ENCODE data around the gene ZBTB42.

The ZBTB42 gene

DNA sequence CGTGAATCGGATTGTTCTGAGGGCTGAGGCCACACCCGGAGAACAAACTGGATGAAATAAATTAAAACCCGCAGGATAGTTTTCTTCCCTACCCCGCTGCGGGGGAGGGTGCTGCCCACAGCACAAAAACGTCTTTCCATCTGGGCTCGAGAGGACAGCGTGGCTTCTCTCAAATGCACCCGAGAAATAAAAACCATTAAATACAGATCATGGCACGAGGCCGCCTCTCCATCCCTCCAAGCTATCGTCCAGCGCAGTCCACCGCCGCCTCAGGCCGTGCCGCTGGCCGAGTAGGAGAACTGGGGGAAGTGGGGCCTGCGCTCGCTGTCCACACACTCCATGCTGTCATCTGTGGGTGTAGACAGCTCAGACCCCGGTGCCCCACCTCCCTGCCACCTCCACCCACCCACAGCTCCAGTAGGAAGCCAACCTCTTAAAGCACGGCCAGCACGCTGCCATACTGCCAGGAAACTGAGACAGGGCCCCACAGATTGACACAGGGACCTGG is 30.8 kb upstream of the ZBTB42 start:
- no peak for DNase-seq

DNA sequence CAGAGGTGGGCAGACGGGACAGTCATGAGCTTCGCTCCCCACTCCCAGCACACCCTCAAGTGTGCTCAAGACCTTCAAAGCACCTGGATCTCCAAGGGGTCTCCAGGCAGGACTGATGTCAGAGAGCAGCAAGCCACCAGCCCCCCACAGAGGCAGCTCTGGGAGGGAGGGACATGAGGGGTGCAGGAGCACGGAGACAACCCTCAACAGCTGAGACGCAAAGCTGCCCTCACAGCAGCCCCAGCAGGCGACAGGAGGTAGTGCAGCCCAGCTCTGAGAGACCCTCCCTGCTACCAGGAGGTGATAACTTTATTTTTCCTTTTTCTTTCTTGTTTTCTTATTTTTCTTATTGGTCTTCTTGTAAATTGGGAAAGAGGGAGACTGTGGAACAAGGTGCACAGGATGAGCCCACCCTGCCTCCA is 30.0 kb upstream of the ZBTB42 start:
- DNase-seq: no peak

DNA sequence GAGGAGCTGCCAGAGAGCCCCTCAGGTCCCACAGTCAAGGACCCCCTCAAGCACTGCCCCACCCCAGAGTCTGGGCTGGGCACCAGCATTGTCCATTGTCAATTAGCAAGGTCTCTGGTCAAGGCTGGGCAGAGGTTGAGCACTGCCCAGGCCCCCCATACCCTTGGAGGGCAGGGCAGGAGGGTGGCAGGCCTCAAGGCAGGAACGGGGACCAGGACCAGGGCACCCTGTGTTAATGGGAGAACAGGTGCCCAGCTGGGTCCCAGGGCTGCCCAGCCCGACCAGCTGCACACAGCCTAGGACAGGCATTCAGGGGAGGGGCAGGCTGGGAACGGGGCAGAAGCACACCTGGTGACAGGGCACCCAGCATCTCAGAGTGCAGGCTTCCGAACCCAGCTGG is 29.5 kb upstream of the ZBTB42 start:
- DNase-seq: no peak

DNA sequence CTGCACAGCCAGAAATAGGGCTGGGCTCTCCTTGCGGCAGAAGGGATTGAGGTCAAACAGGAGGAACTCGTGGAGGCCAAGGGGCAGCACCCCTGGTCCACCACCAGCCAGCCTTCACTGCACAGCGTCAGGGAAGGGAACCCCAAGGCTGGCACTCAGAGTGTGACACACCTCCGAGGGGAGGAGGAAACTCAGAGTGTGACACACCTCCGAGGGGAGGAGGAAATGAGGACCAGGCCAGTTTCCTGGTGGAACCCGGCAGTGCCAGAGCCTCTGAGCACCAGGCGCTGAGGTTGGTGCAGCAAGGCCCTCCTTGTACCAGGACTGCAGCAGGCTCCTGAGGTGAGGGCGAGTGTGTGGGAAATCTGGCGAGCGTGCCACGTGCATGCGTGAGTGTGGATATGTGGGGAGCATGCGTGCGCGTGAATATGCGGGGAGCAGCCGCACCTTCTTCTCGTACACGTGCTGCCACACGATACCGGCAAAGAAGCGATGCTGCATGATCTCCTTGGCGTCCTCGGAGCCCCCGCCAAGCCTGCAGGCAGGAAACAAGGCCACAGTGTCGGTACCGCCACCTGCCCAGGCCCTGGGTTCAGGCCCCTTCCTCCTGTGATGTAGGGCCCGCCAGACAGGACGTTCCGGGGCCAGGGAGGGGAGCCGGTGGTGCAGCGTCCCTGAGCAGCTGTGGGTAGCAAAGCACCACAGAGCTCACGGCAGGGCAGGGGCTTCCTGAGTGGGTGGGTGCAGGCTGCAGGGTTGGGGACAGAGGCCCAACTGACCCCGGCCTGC is 28.8 kb upstream of the ZBTB42 start:
- DNase-seq: no peak

DNA sequence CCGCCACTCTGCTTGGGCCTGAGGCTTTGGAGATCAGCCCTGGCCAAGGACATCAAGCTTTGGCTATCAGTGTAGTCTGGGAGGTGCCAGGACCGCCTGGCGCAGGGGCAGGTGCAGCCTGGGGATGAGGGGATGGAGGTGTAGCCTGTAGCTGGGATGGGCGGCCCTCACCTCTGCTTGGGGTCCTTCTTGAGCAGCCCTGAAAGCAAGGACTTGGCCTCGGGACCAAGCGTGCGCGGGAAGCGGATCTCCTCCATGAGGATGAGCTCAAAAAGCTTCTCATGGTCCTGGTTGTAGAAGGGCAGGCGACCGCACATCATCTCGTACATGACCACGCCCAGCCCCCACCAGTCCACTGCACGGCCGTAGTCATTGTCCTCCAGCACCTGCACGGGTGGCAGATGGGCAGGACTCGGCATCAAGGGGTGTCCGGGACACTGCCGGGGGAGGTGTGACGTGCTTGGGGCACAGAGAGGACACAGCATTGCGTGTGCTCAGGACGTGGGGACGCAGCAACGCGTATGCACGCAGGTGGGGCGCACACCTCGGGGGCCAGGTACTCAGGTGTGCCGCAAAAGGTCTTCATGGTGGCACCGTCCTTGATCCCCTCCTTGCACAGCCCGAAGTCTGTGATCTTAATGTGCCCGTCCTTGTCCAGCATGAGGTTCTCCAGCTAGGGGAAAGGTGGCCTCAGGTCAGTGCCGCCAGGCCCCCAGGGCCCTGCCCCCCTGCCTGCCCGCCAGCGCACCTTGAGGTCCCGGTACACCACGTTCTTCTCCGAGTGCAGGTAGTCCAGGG is 28.0 kb upstream of the ZBTB42 start:
- no peak for DNase-seq

DNA sequence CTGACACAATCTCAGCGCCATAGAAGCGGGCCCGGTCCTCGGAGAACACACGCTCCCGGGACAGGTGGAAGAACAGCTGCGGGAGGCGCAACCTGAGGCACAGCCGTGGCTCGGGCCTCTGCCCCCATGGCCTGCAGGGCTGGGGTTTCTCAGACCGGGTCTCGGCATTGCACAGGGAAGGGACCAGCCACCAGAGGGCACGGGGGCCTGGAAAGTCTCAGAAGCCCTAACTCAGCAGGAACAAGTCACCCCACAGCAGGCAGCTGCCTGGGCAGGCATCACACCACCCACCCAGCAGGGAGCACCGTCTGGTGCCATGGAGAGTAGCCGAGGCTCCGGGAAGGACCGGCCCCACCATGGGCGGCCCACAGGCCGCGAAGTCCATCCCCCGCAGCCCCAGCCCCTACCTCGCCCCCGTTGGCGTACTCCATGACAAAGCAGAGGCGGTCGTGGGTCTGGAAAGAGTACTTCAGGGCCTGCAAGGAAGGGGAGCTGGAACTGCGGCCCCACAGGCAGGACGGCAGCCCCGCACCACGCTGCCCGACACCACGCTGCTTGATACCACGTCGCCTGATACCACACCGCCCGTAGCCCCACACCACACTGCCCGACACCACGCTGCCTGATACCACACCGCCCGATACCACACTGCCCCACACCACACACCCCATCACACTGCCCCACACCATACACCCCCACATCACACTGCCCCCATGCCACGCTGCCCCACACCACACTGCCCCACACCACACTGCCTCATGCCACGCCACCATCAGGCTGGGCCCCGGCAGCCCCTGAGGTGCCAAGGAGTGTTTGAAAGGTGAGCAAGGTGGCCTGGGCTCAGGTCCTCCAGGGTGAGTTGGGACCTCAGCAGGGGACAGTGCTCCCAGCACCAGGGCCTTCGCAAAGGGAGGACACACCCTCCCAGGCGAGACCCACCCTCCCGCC is 27.1 kb upstream of the ZBTB42 start:
- DNase-seq: no peak

DNA sequence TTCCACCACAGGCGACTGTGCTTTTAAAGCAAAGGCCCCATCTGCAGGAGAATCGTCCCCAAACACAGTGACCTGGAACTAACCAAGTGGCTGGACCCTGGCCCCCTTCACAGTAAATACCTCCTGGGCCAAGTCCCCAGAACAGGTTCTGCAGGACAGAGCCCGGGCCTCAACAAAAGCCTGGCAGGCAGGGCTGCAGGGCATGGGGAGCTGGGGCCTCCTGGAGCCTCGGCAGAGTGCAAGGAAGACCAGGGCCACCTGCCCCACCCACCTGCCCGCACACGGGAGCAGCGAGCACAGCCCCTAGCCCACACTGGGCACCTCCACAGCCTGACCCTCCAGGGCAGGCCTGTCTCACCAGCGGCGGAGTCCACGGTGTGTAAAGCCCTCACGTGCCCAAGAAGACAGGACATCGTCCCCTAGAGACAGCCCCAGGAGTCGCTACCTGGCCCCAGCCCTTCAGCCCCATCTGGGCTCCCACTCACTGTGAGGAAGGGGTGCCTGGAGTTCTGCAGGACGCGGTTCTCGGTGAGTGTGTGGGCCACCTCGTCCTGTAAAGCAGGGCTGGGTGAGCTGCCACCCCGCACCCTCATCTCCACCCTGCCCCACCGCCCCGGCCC is 26.3 kb upstream of the ZBTB42 start:
- DNase-seq: no peak

DNA sequence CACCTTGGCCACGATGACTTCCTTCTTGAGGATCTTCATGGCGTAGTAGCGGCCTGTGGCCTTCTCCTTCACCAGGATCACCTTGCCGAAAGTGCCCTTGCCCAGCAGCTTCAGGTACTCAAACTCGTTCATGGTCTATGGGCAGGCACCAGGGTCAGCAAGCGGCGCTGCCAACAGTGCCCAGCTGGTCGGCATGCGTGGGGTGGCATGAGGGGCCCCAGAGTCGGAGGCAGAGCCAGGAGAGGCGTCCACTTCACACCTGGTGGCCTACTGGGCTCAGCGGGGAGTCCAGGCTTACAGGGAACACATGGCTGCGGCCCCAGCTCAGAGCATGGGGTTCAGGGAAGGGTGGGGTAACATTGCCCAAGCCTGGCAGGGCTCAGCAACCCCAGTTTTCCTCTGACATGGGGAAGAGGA is 25.8 kb upstream of the ZBTB42 start:
- no peak for DNase-seq

DNA sequence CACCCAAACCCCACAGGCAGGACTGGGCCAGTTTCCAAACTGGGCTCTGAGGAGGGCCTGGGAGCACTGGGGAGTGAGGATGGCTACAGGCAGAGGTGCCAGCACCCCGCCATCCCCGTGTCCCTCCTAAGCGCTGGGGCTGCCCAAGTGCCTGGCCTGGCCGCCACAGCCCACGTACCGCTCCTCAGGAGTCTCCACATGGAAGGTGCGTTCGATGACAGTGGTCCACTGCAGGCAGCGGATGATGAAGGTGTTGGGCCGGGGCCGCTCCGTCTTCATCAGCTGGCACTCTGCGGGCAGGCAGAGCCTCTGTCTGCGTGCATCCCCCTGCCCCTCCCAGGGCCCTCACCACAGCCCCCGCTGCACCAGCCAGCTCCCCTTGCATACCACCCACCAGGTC is 24.4 kb upstream of the ZBTB42 start:
- DNase-seq: no peak

DNA sequence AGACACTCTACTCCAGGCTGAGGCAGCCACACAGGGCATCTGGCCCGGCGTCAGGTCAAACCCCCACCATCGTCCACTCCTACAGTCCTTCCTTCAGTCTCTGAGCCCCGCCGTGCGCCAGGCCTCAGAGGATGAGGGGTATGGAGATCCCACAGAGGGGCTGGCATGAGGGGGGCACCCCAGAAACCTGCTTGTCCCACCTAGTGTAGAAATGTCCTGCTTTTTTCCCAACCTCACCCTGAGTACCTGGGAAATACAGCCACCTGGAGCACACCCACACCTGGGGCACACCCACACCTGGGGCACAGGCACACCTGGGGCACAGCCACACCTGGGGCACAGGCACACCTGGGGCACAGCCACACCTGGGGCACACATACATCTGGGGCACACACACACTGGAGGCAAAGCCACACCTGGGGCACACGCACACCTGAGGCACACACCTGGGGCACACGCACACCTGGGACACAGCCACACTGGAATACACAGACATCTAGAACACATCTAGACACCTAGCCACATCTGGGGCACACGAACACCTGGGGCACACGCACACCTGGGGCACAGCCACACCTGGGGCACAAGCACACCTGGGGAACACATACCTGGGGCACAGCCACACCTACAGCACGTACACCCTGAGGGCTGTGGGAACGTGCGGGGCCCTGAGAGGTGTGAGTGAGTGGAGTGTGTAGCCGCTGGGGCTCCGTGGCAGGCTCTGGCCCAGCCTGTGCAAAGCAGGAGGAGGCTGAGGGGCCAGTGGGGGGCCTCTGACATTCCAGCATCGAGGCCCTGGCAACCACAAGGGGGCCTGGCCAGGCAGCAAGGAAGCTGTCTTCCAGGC is 23.7 kb upstream of the ZBTB42 start:
- no peak for DNase-seq

DNA sequence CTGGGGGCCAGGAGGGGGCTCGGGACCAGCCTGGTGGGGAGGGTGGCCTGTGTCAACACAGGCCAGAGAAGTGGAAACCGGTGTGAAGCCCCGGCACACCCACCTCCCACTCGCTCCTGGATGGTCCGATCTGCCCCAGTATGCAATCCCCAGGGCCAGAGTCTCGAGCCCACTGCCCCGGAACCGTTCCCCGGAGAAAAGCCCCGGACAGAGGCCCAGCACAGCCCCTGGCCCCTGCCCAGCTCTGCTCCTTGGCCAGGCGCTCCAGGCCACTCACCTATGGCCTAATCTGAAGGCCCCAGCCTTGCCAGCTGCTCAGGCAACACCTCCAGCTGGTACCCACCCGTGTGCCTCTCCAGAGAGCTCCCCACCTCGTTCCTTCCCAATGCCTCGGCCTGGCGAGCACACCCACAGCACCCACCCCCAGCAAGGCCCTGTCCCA is 23.1 kb upstream of the ZBTB42 start:
- no peak for DNase-seq

DNA sequence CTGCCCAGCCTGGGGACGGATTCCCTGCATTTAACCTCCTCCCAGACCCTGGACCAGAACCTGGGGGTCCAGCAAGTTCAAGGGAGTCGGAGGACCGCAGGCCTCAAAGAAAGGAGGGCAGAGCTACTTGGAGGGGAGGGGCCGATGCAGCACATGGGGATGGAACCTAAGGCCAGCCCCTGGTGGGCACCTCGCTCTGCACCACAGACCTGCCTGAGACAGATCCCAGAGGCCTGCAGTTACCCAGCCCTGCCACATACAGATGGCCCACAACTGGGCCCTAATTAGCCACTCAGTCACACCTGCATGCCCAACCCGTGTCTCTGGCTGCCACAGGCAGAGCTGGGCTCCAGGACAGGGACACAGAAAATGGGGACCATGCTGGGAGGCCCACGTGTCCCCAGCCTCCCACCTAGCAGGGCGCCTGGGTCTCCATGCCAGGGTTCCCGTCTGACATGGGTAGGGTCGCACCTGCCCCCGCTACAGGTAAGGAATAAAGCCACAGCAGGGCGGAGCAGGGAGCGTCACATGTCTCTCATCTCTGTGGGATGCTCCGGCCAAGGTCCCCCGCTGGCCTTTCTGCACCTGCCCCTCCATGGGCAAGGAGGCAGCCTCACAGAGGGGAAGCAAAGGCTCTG is 22.1 kb upstream of the ZBTB42 start:
- DNase-seq: no peak

DNA sequence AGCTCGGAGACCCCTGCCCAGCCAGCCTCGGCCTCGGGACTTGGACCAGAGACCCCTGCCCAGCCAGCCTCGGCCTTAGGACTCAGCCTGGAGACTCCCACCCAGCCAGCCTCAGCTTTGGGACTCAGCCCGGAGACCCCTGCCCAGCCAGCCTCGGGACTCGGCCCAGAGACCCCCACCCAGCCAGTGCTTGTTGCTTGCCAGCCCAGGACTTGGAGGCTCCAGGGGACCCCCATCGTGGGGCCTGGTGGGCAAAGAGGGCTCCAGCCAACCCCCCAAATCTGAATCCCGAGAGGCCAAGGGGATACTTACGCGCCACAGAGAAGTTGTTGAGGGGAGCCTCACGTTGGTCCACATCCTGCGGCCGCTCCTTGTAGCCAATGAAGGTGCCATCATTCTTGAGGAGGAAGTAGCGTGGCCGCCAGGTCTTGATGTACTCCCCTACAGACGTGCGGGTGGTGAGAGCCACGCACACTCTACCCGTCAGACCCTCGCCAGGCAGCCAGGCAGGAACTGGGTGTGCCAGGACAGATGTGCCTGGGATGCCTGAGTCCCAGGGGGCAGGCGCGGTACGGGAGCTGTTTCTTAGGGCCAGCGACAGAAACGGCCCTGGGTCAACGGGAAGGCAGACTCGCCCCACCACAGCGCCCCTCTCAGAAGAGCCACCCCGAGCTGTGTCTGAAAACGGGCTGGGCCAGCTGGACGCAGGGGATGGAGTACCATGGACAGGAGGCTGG is 21.0 kb upstream of the ZBTB42 start:
- no peak for DNase-seq

DNA sequence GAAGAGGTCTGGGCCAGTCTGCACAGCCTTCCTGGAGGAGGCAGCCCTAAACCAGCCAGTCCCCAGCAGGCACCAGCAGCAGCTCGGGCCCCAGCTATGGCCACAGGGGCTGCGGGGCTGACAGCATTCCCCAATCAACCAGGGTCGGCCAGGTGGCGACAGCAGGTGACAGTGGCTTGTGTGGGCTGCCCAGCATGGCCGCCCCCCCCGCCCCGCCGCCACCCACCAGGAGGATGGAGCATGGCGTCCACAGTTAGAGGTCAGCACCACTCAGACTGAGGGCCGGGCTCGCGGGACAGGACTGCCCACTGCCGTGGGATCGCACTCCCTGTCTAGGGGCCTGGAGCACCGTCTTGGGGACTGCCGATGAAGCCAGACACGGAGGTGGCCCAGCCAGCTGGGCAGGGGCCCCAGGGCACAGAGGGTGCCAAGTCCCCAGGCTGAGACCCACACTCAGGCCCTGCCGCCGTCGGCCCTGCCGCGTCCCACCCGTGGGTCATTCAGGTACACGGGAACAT is 20.3 kb upstream of the ZBTB42 start:
- no peak for DNase-seq

DNA sequence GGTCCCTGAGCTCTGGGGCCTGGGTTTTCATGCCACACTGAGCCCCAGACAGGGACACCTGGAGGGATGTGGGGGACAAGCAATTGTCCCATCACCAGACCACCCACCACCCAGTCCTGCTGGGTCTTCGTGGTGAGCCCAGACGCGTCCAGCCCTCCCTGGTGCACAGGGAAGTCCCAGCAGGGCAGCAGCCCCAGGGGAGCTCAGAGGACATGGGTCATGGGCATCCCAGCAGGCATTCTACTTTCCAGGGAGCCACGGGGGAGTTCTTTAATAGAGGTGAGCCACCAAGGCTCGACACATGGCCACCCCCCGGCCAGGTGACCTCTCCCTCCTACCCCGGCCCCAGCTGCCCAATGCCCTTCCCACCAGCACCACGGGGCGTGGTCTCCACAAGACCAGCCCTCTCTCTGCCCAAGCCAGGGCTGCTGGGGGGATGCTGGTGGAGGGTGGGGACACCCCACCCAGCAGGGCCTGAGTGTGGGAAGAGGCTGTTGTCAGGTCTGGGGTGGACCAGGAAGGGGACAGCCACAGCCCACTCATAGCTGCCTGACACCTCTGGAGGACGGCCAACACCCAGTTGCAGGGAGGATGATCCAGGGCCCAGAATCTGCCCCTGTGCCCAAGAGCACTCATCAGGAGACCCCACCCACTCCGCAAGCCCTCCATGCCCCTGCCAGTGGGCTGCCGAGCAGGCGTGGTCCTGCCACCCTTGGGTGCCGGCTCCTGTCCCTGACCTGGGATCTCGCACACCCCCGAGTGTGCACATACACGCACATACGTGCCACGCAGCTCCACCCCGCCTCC is 19.4 kb upstream of the ZBTB42 start:
- no peak for DNase-seq

DNA sequence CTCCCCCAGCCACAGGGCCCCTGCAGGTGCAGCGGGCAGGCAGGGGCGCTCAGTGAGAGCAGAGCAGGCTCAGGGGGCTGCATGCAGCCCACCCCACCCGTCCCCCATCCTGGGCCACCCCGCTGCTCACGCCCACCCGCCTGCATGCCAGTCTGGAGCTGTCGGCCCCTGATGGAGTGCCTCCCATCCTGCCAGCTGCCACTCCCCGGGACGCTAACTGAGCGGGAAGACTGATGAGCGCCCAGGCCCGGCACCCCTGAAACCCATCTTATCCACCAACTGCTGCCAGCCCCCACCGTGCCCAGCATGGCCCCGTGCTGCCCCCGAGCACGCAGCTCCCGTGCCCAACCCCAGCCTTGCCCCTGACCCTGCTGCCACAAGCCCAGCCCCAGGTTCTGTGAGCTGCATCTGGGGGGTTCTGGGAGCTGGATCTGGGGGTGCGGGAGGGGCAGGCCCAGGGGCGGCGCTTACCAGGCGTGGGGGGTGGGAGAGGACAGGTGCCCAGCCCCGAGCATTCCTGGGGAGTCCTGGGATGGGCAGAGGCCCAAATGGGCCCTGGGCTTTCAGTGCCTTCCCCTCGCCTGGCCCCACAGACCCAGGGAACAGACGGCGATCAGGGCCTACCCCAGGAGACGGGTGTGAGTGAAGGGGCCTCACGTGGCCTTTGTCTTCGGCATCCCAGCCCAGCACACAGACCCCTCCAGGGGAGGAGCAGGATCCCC is 18.7 kb upstream of the ZBTB42 start:
- DNase-seq: no peak

DNA sequence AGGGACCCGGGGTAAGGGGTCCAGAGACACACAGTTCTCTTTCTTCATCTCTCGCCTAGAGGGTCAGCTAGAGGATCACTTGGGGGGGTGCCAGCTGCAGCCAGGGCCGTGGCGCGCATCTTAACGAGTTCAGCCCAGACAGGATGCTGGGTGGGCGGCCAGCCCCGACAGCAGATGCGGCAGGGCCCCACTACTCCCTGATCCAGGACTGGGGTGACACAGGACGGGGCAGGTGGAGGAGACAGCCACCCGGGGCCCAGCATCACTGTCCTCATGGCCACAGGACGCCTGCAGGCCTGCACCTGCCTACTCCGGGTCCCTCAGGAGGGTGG is 18.1 kb upstream of the ZBTB42 start:
- DNase-seq: no peak

DNA sequence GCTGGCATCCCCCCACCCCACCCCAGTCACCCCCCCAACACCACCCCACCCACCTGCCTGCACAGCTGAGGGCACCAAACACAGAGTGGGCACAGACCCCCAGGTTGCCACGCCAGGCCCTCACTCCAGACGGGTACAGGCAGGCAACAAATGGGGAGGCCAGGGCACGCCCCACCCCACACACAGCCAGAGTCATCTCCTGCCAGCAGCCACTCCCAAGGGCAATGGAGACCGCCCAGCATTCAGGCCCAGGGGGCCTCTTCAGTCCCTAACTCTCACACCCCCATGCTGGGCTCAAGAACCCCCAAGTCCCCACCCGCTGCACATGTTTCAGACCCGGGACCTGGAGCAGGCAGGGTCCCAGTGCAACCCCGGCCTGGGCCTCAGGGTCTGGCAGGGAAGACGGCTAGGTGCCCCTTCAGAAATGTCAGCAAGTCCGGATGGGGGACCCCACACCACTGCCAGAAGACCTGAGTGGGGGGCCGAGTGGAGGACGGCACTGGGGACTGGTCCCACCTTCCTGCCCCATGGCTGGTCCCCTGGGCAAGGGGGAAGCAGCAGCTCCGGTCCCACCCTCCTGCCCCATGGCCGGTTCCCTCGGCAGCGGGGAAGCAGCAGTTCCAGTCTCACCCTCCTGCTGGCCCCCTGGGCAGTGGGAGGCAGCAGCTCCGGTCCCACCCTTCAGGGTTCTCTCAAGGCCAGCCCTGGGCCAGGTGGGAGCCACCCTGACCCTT is 17.2 kb upstream of the ZBTB42 start:
- no peak for DNase-seq
